BLaER1 (cell line): ENCODE measurements around the gene MTMR3.

Source experiments
- H3K27ac ChIP-seq: shearing (Covaris generic); formaldehyde crosslinking; 2 replicates; pipeline ENCODE4 v1.8.1; 2022
- H3K27me3 ChIP-seq: shearing (Covaris generic); formaldehyde crosslinking; 2 replicates; pipeline ENCODE4 v1.8.1; 2022
- H3K36me3 ChIP-seq: shearing (Covaris generic); formaldehyde crosslinking; 2 replicates; pipeline ENCODE4 v1.8.1; 2022
- H3K4me1 ChIP-seq: shearing (Covaris generic); formaldehyde crosslinking; 2 replicates; pipeline ENCODE4 v1.8.1; 2022
- H3K4me2 ChIP-seq: shearing (Covaris generic); formaldehyde crosslinking; 2 replicates; pipeline ENCODE4 v1.8.1; 2022
- H3K4me3 ChIP-seq: shearing (Covaris generic); formaldehyde crosslinking; 2 replicates; pipeline ENCODE4 v1.8.1; 2022
- H3K9ac ChIP-seq: shearing (Covaris generic); formaldehyde crosslinking; 2 replicates; pipeline ENCODE4 v1.8.1; 2022
- H3K9me3 ChIP-seq: shearing (Covaris generic); formaldehyde crosslinking; 2 replicates; pipeline ENCODE4 v1.8.1; 2022
- H4K20me1 ChIP-seq: shearing (Covaris generic); formaldehyde crosslinking; 2 replicates; pipeline ENCODE4 v1.8.1; 2022
- Cebpa-rat ChIP-seq: shearing (Covaris generic); IDR thresholded peaks from 2 replicates; pipeline ENCODE4 v1.8.1; 2022

Gene MTMR3

GRCh38 chr22:29885610-29886009, 2.6 kb downstream of the MTMR3 start:
- H3K9ac ChIP-seq: no peak overlapping the region
- 0 out of 2 replicates have a peak overlapping the region, but pooled peaks have one; percentile 6 for H3K4me2 ChIP-seq
- TF ChIP-seq Cebpa-rat: no peak
- no peak overlapping the region for H3K27ac ChIP-seq
- no peak overlapping the region for H3K4me3 ChIP-seq
- H3K27me3 ChIP-seq: no peaks in the 10 kb centered on the region
- peaks cover 30% of the 10 kb centered on the region for H3K4me1 ChIP-seq
- no peaks in the 10 kb centered on the region for H3K9me3 ChIP-seq
- no peaks in the 10 kb centered on the region for H3K36me3 ChIP-seq
- peaks cover 73% of the 10 kb centered on the region for H4K20me1 ChIP-seq

DNA sequence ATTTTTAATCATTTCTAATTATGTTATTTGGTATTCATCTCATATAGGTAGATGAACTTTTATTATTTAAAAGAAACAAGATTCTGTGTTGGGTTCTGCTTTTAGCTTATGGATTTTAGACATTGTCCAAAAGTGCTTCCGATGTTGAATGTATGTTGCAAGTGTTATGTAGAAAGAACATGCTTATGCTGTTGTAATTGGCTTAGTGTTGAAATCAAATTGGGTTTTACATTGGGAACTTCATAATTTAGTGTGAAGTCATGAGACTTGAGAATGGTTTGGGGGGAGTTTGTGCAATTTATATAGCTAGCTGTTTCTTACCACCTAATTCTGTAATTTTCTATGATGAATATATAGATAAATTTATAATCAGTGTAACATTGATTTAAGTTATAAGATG, 3.6 kb downstream of the MTMR3 start:
- H3K9ac ChIP-seq: no peak overlapping the region
- H3K4me3 ChIP-seq: no peak overlapping the region
- H3K36me3 ChIP-seq: no peaks in the 10 kb centered on the region
- peaks cover 30% of the 10 kb centered on the region for H3K4me1 ChIP-seq
- no peak overlapping the region for H3K4me2 ChIP-seq
- H3K27me3 ChIP-seq: no peaks in the 10 kb centered on the region
- H4K20me1 ChIP-seq: peaks cover 83% of the 10 kb centered on the region
- no peak for TF ChIP-seq Cebpa-rat
- no peaks in the 10 kb centered on the region for H3K9me3 ChIP-seq
- H3K27ac ChIP-seq: no peak overlapping the region

DNA sequence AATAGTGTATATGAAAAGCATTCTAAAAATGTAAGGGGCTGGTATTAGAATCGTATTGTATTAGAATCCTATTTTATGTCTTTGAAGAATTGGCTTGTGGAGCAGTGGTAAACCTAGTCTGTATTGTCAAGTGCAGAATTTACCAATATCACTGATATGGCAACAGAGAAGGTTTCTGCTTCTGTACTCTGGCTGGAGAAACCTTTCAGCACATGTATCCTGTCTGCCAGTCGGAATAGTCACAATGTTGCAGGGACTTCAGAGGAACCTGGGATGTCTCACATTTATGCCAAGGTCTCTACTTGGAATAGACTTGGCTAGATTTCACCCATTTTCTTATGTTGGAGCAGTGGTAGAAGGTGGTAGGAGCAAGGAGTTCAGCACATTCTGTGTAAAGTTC, 4.4 kb downstream of the MTMR3 start:
- Histone ChIP-seq H4K20me1 (peaks cover 90% of the 10 kb centered on the region), H3K9ac (no peak overlapping the region), H3K36me3 (no peaks in the 10 kb centered on the region), H3K27me3 (no peaks in the 10 kb centered on the region), H3K4me3 (no peak overlapping the region), H3K4me1 (peaks cover 28% of the 10 kb centered on the region), H3K27ac (no peak overlapping the region), H3K4me2 (no peak overlapping the region), H3K9me3 (no peaks in the 10 kb centered on the region)
- TF ChIP-seq Cebpa-rat: no peak

GRCh38 chr22:29890760-29891159, 7.8 kb downstream of the MTMR3 start:
- TF ChIP-seq Cebpa-rat: no peak
- H3K36me3 ChIP-seq: peaks cover 4% of the 10 kb centered on the region
- no peak overlapping the region for H3K27ac ChIP-seq
- peaks cover 4% of the 10 kb centered on the region; the same call in 1 of the 2 replicates for H3K4me1 ChIP-seq
- peaks cover 99% of the 10 kb centered on the region for H4K20me1 ChIP-seq
- H3K9ac ChIP-seq: no peak overlapping the region
- H3K4me3 ChIP-seq: no peak overlapping the region
- no peak overlapping the region for H3K4me2 ChIP-seq
- no peaks in the 10 kb centered on the region for H3K27me3 ChIP-seq
- peaks cover 5% of the 10 kb centered on the region; the same call in 1 of the 2 replicates for H3K9me3 ChIP-seq

DNA sequence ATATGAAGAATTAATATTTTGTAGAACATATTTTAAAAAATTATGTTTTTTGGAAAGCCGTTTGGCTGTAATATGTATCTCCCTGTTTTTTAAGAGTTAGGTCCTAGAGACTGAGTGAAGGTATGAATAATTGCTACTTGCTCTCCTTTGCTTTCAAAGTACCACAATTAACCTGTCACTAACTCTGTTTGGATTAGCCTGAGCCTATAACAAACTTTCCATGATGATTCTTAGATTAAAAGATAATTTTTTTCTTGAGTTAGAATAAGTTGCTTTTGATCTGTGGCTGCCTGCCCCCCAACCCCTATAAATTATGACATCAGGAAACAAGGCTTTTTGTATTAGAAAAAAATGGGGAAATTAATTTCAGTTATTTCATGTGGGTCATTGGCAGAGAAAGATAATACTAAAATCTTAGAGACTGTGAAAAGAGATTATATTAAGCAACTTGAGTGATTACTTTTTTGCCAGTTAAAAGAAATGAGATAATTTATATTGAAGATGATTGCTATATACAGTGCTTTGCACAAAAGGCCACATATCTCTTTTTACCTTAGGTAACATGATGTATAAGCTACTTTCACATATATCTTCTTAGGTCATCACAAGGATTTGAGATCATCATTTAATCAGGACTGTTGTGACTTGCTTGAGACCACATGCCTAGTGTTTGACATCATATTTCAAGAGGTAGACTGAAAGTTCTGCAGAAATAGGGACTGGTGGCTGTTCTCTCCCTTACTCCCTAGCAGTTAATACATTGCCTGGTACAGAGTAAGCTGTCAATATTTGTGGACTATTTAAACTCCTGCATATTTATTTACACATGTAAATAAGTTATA, 9.6 kb downstream of the MTMR3 start:
- peaks cover 9% of the 10 kb centered on the region; the same call in 1 of the 2 replicates for H3K9me3 ChIP-seq
- H4K20me1 ChIP-seq: peaks cover 96% of the 10 kb centered on the region

GRCh38 chr22:29901354-29901753, 18.4 kb downstream of the MTMR3 start:
- Histone ChIP-seq H3K27ac (no peak overlapping the region), H3K9ac (no peak overlapping the region), H3K4me1 (peaks cover 4% of the 10 kb centered on the region; the same call in 1 of the 2 replicates), H3K27me3 (no peaks in the 10 kb centered on the region), H4K20me1 (peaks cover 91% of the 10 kb centered on the region), H3K9me3 (no peaks in the 10 kb centered on the region), H3K4me3 (no peak overlapping the region), H3K36me3 (peaks cover 2% of the 10 kb centered on the region; the same call in 1 of the 2 replicates), H3K4me2 (no peak overlapping the region)
- no peak for TF ChIP-seq Cebpa-rat

More for the DNA sequence above, 9.6 kb downstream of the MTMR3 start:
- Histone ChIP-seq H3K4me2 (no peak overlapping the region), H3K4me3 (no peak overlapping the region), H3K9ac (no peak overlapping the region), H3K36me3 (peaks cover 11% of the 10 kb centered on the region), H3K27me3 (no peaks in the 10 kb centered on the region), H3K27ac (no peak overlapping the region), H3K4me1 (no peaks in the 10 kb centered on the region)
- no peak for TF ChIP-seq Cebpa-rat

DNA sequence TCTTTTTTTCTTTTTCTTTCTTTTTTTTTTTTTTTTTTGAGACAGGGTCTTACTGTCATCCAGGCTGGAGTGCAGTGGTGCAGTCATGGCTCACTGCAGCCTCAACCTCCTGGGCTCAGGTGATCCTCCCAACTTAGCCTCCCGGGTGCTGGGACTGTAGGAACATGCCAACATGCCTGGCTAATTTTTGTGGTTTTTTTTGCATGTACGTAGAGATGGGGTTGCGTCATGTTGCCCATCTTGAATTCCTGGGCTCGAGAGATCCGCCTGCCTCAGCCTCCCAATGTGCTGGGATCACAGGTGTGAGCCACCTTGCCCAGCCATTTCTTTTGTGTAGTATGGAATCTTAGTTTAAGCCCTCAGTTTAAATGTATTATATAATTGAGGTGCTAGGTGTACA, 20.4 kb downstream of the MTMR3 start:
- H3K9me3 ChIP-seq: no peaks in the 10 kb centered on the region
- H3K36me3 ChIP-seq: 0 out of 2 replicates have a peak, but pooled peaks cover 4% of the 10 kb centered on the region
- peaks cover 18% of the 10 kb centered on the region for H3K4me1 ChIP-seq
- H3K9ac ChIP-seq: no peak overlapping the region
- TF ChIP-seq Cebpa-rat: no peak
- no peak overlapping the region for H3K4me3 ChIP-seq
- no peak overlapping the region for H3K27ac ChIP-seq
- H4K20me1 ChIP-seq: peaks cover 94% of the 10 kb centered on the region
- no peaks in the 10 kb centered on the region for H3K27me3 ChIP-seq
- no peak overlapping the region for H3K4me2 ChIP-seq

- Histone ChIP-seq H3K4me2 (no peak overlapping the region), H3K4me1 (peaks cover 20% of the 10 kb centered on the region), H3K36me3 (0 out of 2 replicates have a peak, but pooled peaks cover 4% of the 10 kb centered on the region), H3K27me3 (no peaks in the 10 kb centered on the region), H3K4me3 (no peak overlapping the region), H4K20me1 (peaks cover 94% of the 10 kb centered on the region), H3K9ac (no peak overlapping the region), H3K27ac (no peak overlapping the region), H3K9me3 (no peaks in the 10 kb centered on the region)
- no peak for TF ChIP-seq Cebpa-rat
Measured at GRCh38 chr22:29904020-29904419, 21.0 kb downstream of the MTMR3 start.

- Histone ChIP-seq H3K9ac (no peak overlapping the region), H3K27ac (no peak overlapping the region), H3K9me3 (no peaks in the 10 kb centered on the region), H3K36me3 (0 out of 2 replicates have a peak, but pooled peaks cover 4% of the 10 kb centered on the region), H3K4me1 (peaks cover 24% of the 10 kb centered on the region), H3K4me3 (no peak overlapping the region), H3K4me2 (peak overlapping the region; percentile 8), H3K27me3 (no peaks in the 10 kb centered on the region), H4K20me1 (peaks cover 100% of the 10 kb centered on the region)
- TF ChIP-seq Cebpa-rat: no peak
Measured at GRCh38 chr22:29907753-29908515, 25.0 kb downstream of the MTMR3 start.

DNA sequence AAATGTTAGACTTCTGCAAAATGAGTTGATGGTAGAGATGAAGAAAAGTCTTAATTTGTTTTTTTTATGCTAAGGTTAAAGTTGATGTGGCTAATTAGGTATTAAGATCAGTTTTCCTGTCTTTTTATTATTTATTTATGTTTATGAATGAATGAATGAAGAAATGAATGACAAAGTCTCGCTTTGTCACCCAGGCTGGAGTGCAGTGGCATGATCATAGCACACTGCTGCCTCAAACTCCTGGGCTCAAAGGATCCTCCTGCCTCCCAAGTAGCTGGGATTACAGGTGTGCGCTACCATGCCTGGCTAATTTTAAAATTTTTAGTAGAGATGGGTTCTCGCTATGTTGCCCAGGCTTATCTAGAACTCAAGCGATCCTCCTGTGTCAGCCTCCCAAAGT, 29.2 kb downstream of the MTMR3 start:
- no peak for TF ChIP-seq Cebpa-rat
- no peak overlapping the region for H3K4me3 ChIP-seq
- H3K36me3 ChIP-seq: no peaks in the 10 kb centered on the region
- no peak overlapping the region for H3K27ac ChIP-seq
- no peak overlapping the region for H3K4me2 ChIP-seq
- no peaks in the 10 kb centered on the region for H3K27me3 ChIP-seq
- peaks cover 34% of the 10 kb centered on the region for H3K4me1 ChIP-seq
- no peak overlapping the region for H3K9ac ChIP-seq
- H3K9me3 ChIP-seq: no peaks in the 10 kb centered on the region
- H4K20me1 ChIP-seq: peaks cover 100% of the 10 kb centered on the region
